ENCODE data around the gene ERCC4.

DNA sequence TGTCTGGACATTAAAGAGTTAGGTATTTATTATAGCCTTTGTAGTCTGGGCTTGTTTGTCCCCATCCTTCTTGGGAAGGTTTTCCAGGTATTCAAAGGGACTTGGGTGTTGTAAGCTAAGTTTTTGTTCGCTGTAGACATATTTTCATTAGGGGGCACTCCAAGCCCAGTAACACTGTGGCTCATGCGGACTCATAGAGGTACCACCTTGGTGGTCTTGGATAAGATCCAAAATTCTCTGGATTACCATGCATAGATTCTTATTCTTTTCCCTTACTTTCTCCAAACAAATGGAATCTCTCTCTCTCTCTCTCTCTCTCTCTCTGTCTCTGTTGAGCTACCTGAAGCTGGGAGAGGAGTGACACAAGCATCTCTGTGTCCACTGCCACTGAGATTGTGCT is 48.9 kb downstream of the ERCC4 start:
- TF ChIP-seq, protein P1, sequence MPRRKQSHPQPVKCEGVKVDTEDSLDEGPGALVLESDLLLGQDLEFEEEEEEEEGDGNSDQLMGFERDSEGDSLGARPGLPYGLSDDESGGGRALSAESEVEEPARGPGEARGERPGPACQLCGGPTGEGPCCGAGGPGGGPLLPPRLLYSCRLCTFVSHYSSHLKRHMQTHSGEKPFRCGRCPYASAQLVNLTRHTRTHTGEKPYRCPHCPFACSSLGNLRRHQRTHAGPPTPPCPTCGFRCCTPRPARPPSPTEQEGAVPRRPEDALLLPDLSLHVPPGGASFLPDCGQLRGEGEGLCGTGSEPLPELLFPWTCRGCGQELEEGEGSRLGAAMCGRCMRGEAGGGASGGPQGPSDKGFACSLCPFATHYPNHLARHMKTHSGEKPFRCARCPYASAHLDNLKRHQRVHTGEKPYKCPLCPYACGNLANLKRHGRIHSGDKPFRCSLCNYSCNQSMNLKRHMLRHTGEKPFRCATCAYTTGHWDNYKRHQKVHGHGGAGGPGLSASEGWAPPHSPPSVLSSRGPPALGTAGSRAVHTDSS (tag by site-specific recombination; IDR thresholded peaks at IDR 0.05): no peak
- no peak for TF ChIP-seq GLI4 (tag by site-specific recombination; IDR thresholded peaks at IDR 0.05)
